CD14-positive monocyte (primary cell): ENCODE results near the gene PRSS58. TPM values are rescaled to one million over a fixed set of nuclear protein-coding genes. Genes with fewer than 3 reads are reported as not detected.

Experiments used
- DNase-seq, 3 donors: peaks; one replicate each; pipeline ENCODE4 v3.0.0-alpha.2; 2011 to 2022
- H2AFZ ChIP-seq: 2 replicates; pipeline ENCODE4 v1.6.0; 2012; ENCODE audit warnings: mild to moderate bottlenecking, low read depth, low read length, inconsistent platforms; ENCODE audit not compliant: insufficient read depth, poor library complexity, severe bottlenecking
- H3K27ac ChIP-seq, 2 donors: 1 replicate in 1 of 2; 2 replicates in 1 of 2; pipeline ENCODE4 v1.5.1; 2012 to 2013; ENCODE audit warnings: low read length in 2 of 2, control low read depth in 1 of 2, inconsistent platforms in 1 of 2, low read depth in 1 of 2, mild to moderate bottlenecking in 1 of 2
- H3K27me3 ChIP-seq, 2 donors: one replicate each; pipeline versions ENCODE4 v1.6.0 to v1.6.1; 2011 to 2013; ENCODE audit warnings: low read length in 2 of 2; ENCODE audit not compliant: control insufficient read depth in 2 of 2, insufficient read depth in 2 of 2
- H3K36me3 ChIP-seq, 2 donors: replicated peaks in 1 of 2; 1 replicate in 1 of 2; 2 replicates in 1 of 2; pipeline versions ENCODE4 v1.5.1 to v1.6.1; 2012 to 2013; ENCODE audit warnings: low read length in 2 of 2, control low read depth in 1 of 2, inconsistent platforms in 1 of 2, mild to moderate bottlenecking in 1 of 2; ENCODE audit not compliant: insufficient read depth in 2 of 2, control insufficient read depth in 1 of 2
- H3K4me1 ChIP-seq, 2 donors: 1 replicate in 1 of 2; 2 replicates in 1 of 2; pipeline versions ENCODE4 v1.5.1 to v1.6.1; 2012 to 2013; ENCODE audit warnings: low read length in 2 of 2, control low read depth in 1 of 2, inconsistent platforms in 1 of 2, mild to moderate bottlenecking in 1 of 2, moderate library complexity in 1 of 2; ENCODE audit not compliant: insufficient read depth in 2 of 2, control insufficient read depth in 1 of 2
- H3K4me2 ChIP-seq: replicated peaks from 2 replicates; pipeline ENCODE3; 2012; ENCODE audit warnings: low read length, moderate library complexity, mild to moderate bottlenecking; ENCODE audit not compliant: poor library complexity, severe bottlenecking; ENCODE audit errors: extremely low read depth
- H3K4me3 ChIP-seq, 3 experiments: fragments of 200-600 bp in 1 of 3; sonication (generic) in 1 of 3; replicated peaks in 1 of 3; 1 replicate in 2 of 3; 2 replicates in 1 of 3; pipeline ENCODE4 v1.5.1; 2011 to 2013; ENCODE audit warnings: low read length in 3 of 3, mild to moderate bottlenecking in 3 of 3, control low read depth in 2 of 3, low read depth in 2 of 3, inconsistent platforms in 1 of 3, moderate library complexity in 1 of 3
- H3K79me2 ChIP-seq: 2 replicates; pipeline ENCODE4 v1.6.0; 2012; ENCODE audit warnings: mild to moderate bottlenecking, control low read depth, inconsistent platforms, low read length, moderate library complexity; ENCODE audit not compliant: insufficient read depth
- H3K9ac ChIP-seq: 2 replicates; pipeline ENCODE4 v1.6.0; 2017; ENCODE audit warnings: low read length, mild to moderate bottlenecking; ENCODE audit not compliant: insufficient read depth, poor library complexity, severe bottlenecking
- H3K9me3 ChIP-seq, 2 donors: replicated peaks in 1 of 2; 1 replicate in 1 of 2; 2 replicates in 1 of 2; pipeline versions ENCODE4 v1.5.1 to v1.6.1; 2012 to 2013; ENCODE audit warnings: low read length in 2 of 2, control low read depth in 1 of 2; ENCODE audit not compliant: control insufficient read depth in 1 of 2, insufficient read depth in 1 of 2
- H4K20me1 ChIP-seq: 2 replicates; pipeline ENCODE4 v1.6.0; 2012; ENCODE audit warnings: mild to moderate bottlenecking, low read length, control low read depth, moderate library complexity; ENCODE audit not compliant: insufficient read depth
- H3K27ac Mint-ChIP-seq, 7 donors: one replicate each; pipeline ENCODE4 v1.8.0; 2020; ENCODE audit warnings: mild to moderate bottlenecking in 7 of 7, mixed read lengths in 7 of 7, moderate library complexity in 6 of 7, inconsistent platforms in 2 of 7
- H3K27me3 Mint-ChIP-seq, 3 donors: one replicate each; pipeline ENCODE4 v1.8.0; 2021 to 2022; ENCODE audit warnings: low read depth in 3 of 3, mild to moderate bottlenecking in 3 of 3, mixed read lengths in 3 of 3, moderate library complexity in 3 of 3, inconsistent platforms in 1 of 3
- H3K36me3 Mint-ChIP-seq, 2 donors: one replicate each; pipeline ENCODE4 v1.8.0; 2020; ENCODE audit warnings: mixed read lengths in 2 of 2, inconsistent platforms in 1 of 2, mild to moderate bottlenecking in 1 of 2
- H3K4me1 Mint-ChIP-seq: one replicate; pipeline ENCODE4 v1.8.0; 2020; ENCODE audit warnings: mild to moderate bottlenecking, mixed read lengths
- H3K4me3 Mint-ChIP-seq, 2 donors: one replicate each; pipeline ENCODE4 v1.8.0; 2020; ENCODE audit warnings: mild to moderate bottlenecking in 2 of 2, mixed read lengths in 2 of 2, moderate library complexity in 1 of 2
- H3K9me3 Mint-ChIP-seq, 7 donors: one replicate each; pipeline ENCODE4 v1.8.0; 2020 to 2022; ENCODE audit warnings: mixed read lengths in 7 of 7, mild to moderate bottlenecking in 6 of 7, moderate library complexity in 6 of 7, inconsistent platforms in 2 of 7
- WGBS: methylation state at CpG from one replicate; pipeline ENCODE4 v1.1.5; 2013; ENCODE audit warnings: missing lambda C conversion rate; ENCODE audit not compliant: insufficient coverage; 5-methylcytosine and 5-hydroxymethylcytosine counted together
- intact Hi-C, 2 donors: fragments of 100-400 bp; cut with micrococcal nuclease; formaldehyde crosslinking; loops; one replicate each; pipeline versions ENCODE4 v1.15.0 to v1.15.1; 2023
- polyA plus RNA-seq, 3 donors: library from polyadenylated mRNA; depleted of rRNA in 1 of 3; unstranded in 2 of 3; stranded (reverse) in 1 of 3; fragments of 300-500 nt in 2 of 3; fragments of >200 nt in 1 of 3; fragmentation: Illumina TruSeq in 2 of 3; gene quantifications; 1 replicate in 2 of 3; 2 replicates in 1 of 3; pipeline ENCODE4 v1.2.3, GENCODE V29; 2012 to 2021
- TF ChIP-seq, protein P1 (sequence below): fragments of 200-600 bp; IDR thresholded peaks from one replicate; pipeline ENCODE4 v1.8.0; 2022; ENCODE audit warnings: antibody characterized with exemption, mild to moderate bottlenecking

PRSS58 gene
- polyA plus RNA-seq, 3 donors = not detected

GRCh38 chr7:142298009-142298408 lies 40.2 kb upstream of the PRSS58 start:
- no peak overlapping the region for H3K4me2 ChIP-seq
- 0% methylated on average over 1 of the region's 5 CpGs for WGBS
- TF ChIP-seq, protein P1, sequence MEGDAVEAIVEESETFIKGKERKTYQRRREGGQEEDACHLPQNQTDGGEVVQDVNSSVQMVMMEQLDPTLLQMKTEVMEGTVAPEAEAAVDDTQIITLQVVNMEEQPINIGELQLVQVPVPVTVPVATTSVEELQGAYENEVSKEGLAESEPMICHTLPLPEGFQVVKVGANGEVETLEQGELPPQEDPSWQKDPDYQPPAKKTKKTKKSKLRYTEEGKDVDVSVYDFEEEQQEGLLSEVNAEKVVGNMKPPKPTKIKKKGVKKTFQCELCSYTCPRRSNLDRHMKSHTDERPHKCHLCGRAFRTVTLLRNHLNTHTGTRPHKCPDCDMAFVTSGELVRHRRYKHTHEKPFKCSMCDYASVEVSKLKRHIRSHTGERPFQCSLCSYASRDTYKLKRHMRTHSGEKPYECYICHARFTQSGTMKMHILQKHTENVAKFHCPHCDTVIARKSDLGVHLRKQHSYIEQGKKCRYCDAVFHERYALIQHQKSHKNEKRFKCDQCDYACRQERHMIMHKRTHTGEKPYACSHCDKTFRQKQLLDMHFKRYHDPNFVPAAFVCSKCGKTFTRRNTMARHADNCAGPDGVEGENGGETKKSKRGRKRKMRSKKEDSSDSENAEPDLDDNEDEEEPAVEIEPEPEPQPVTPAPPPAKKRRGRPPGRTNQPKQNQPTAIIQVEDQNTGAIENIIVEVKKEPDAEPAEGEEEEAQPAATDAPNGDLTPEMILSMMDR = peak; percentile 30
- Mint-ChIP-seq H3K4me1 (peaks cover 25% of the 10 kb centered on the region), H3K9me3 (no peaks in the 10 kb centered on the region), H3K27me3 (peaks cover 0 to 3% (median 2%) of the 10 kb centered on the region in 3 donors), H3K4me3 (no peak overlapping the region), H3K36me3 (no peaks in the 10 kb centered on the region), H3K27ac (peak overlapping the region in 1 of 7 donors; percentile 68)
- no peaks in the 10 kb centered on the region for H3K79me2 ChIP-seq
- H3K9ac ChIP-seq = no peak overlapping the region
- H2AFZ ChIP-seq = no peak overlapping the region
- H3K4me1 ChIP-seq = peaks cover 11 to 12% of the 10 kb centered on the region in 2 donors
- no peaks in the 10 kb centered on the region for H4K20me1 ChIP-seq
- intact Hi-C loops = no loop called here
- no peak overlapping the region for H3K4me3 ChIP-seq
- no peak overlapping the region for H3K27ac ChIP-seq
- H3K9me3 ChIP-seq = no peaks in the 10 kb centered on the region
- H3K27me3 ChIP-seq = no peaks in the 10 kb centered on the region
- DNase-seq = no peak
- no peaks in the 10 kb centered on the region for H3K36me3 ChIP-seq

GRCh38 chr7:142280263-142280662 lies 22.4 kb upstream of the PRSS58 start:
- Histone ChIP-seq H3K36me3 (no peaks in the 10 kb centered on the region), H3K4me3 (no peak overlapping the region), H4K20me1 (no peaks in the 10 kb centered on the region), H3K79me2 (no peaks in the 10 kb centered on the region), H3K4me1 (no peaks in the 10 kb centered on the region), H3K9me3 (no peaks in the 10 kb centered on the region), H3K27me3 (peaks cover 0 to 3% of the 10 kb centered on the region in 2 donors), H2AFZ (no peak overlapping the region), H3K9ac (no peak overlapping the region), H3K27ac (no peak overlapping the region), H3K4me2 (no peak overlapping the region)
- Mint-ChIP-seq H3K4me1 (no peaks in the 10 kb centered on the region), H3K9me3 (peaks cover 5 to 19% (median 11%) of the 10 kb centered on the region in 7 donors), H3K27ac (no peak overlapping the region), H3K4me3 (peak overlapping the region in 1 of 2 donors; percentile 8), H3K36me3 (no peaks in the 10 kb centered on the region), H3K27me3 (peaks cover 4 to 9% (median 7%) of the 10 kb centered on the region in 3 donors)
- WGBS = no CpG with 5 or more reads among the region's 3 CpGs
- no peak for DNase-seq
- intact Hi-C loops = no loop called here
- TF ChIP-seq, protein P1 = no peak
